Heart left ventricle (tissue), 13 donors: ENCODE measurements around the gene RUVBL2.

Source experiments
- POLR2A ChIP-seq, 2 donors: fragments of 450-650 bp; IDR thresholded peaks; one replicate each; pipeline ENCODE4 v1.6.1; 2017; ENCODE audit warnings: antibody characterized with exemption in 2 of 2, mild to moderate bottlenecking in 2 of 2, moderate library complexity in 2 of 2
- TF ChIP-seq, protein P1 (sequence below), 12 donors: fragments of 200-600 bp; sonication (generic) in 4 of 12; IDR thresholded peaks; one replicate each; pipeline versions ENCODE4 v1.5.0 to v1.8.0; 2018 to 2022; ENCODE audit warnings: antibody characterized with exemption in 12 of 12, mild to moderate bottlenecking in 5 of 12
- donor health status: ischemic (EF 13 %, LVEDD 7.1; RV severe dilation, severe dysfunction).
- donor health status: DM: no; HTN: yes; CAD: no.
- donor health status: DM: no; HTN: no; CAD: no.
- donor health status: ischemic (EF 25% LVEDD 6.9; RV normal size, moderate dysfunction).
- donor health status: ischemic (EF 25% LVEDD 5.7; RV mildly dilated, moderate dysfunction).
- donor health status: ischemic (EF 35%, LVEDD 5.7; RV mildly dilated, moderate dysfunction).
- donor health status: nonischemic (EF 11% LVEDD 7.7; RV severe dilation, severe dysfunction).
- donor health status: DM: yes; HTN: yes; CAD: no.
- donor health status: PGD.
- donor health status: ischemic (EF 29% LVEDD 5.4; RV normal size, mild dysfunction).
- donor health status: nonischemic (EF 23%, LVEDD 6.1; RV moderate dilation, normal function).

DNA sequence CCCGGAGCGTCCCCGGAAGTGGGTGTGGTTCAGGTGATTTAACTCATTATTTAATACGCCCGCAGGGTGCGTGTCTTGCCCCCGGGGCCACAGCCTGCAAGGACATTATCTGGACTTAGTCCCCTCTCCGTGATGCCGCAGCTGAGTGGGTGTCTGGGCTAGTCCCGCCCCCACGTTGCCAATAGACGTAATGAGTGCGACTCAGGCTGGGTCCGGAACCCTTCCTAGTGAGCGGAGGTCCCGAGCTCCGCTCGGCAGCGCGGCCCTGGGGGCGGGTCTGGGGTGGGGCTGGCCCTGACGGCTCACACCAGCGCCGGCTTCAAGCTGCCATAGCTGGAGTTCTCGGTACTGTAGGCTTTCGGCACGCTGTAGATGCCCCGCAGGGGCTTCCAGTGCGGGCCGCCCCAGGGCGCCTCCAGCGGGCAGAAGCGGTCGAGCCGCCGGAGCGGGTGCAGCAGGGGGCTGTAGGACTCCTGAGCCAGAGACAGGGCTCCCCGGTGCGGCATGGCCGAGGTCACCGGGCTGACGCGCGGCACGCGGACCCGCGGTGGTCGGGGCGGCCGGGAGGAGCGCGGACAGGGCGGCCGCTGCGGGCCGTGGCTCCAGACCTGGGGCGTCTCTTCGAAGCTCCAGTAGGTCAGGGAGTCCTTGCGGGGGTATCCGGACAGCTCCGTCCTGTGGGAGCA is 24.1 kb downstream of the RUVBL2 start:
- TF ChIP-seq, protein P1, sequence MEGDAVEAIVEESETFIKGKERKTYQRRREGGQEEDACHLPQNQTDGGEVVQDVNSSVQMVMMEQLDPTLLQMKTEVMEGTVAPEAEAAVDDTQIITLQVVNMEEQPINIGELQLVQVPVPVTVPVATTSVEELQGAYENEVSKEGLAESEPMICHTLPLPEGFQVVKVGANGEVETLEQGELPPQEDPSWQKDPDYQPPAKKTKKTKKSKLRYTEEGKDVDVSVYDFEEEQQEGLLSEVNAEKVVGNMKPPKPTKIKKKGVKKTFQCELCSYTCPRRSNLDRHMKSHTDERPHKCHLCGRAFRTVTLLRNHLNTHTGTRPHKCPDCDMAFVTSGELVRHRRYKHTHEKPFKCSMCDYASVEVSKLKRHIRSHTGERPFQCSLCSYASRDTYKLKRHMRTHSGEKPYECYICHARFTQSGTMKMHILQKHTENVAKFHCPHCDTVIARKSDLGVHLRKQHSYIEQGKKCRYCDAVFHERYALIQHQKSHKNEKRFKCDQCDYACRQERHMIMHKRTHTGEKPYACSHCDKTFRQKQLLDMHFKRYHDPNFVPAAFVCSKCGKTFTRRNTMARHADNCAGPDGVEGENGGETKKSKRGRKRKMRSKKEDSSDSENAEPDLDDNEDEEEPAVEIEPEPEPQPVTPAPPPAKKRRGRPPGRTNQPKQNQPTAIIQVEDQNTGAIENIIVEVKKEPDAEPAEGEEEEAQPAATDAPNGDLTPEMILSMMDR (IDR thresholded peaks at IDR 0.05): peak in 9 of 12 donors; percentile 32 to 68 (median 50)
- no peak for TF ChIP-seq POLR2A (IDR thresholded peaks at IDR 0.05)
